B cell (primary cell): ENCODE measurements around the gene TTLL11. TPM values are rescaled to one million over a fixed set of nuclear protein-coding genes. Genes with fewer than 3 reads are reported as not detected.

Experiments
- ATAC-seq: fragments of 200-7000 bp; cut with Tn5 transposase; one replicate; pipeline ENCODE4 v1.10.0; 2021; ENCODE audit warnings: low read depth, mild to moderate bottlenecking, moderate number of reproducible peaks, moderate library complexity
- CTCF ChIA-PET: fragments of 350-600 bp; sonication (Branson Sonifier 250); formaldehyde crosslinking; loops from one replicate; lab custom pipeline; 2021; ENCODE audit warnings: antibody characterized with exemption, inconsistent platforms; lab: Charles Lee
- POLR2A ChIA-PET: fragments of 350-600 bp; sonication (Branson Sonifier 250); formaldehyde crosslinking; loops from one replicate; lab custom pipeline; 2021; ENCODE audit warnings: antibody characterized with exemption; lab: Charles Lee
- DNase-seq: peaks from one replicate; pipeline ENCODE4 v3.0.0; 2013
- H2AFZ ChIP-seq: 2 replicates; pipeline ENCODE4 v1.6.1; 2012; ENCODE audit warnings: mild to moderate bottlenecking, low read depth, low read length; ENCODE audit not compliant: insufficient read depth, poor library complexity, severe bottlenecking
- H3K27ac ChIP-seq, 2 donors: 1 replicate in 1 of 2; 2 replicates in 1 of 2; pipeline ENCODE4 v1.5.1; 2012 to 2013; ENCODE audit warnings: low read length in 2 of 2, mild to moderate bottlenecking in 2 of 2, moderate library complexity in 1 of 2
- H3K27me3 ChIP-seq, 4 experiments: fragments of 200-600 bp in 1 of 4; sonication (generic) in 1 of 4; replicated peaks in 1 of 4; 1 replicate in 2 of 4; 2 replicates in 2 of 4; pipeline versions ENCODE4 v1.6.1 to v1.7.0; 2013 to 2016; ENCODE audit warnings: low read length in 3 of 4, mild to moderate bottlenecking in 2 of 4, mixed read lengths in 1 of 4, moderate library complexity in 1 of 4; ENCODE audit not compliant: insufficient read depth in 4 of 4, control insufficient read depth in 3 of 4; ENCODE audit errors: control extremely low read depth in 1 of 4
- H3K36me3 ChIP-seq, 2 experiments: replicated peaks in 1 of 2; 1 replicate in 1 of 2; 2 replicates in 1 of 2; pipeline versions ENCODE4 v1.6.1 to v1.7.1; 2013; ENCODE audit warnings: low read length in 1 of 2; ENCODE audit not compliant: insufficient read depth in 2 of 2, control insufficient read depth in 1 of 2; ENCODE audit errors: control extremely low read depth in 1 of 2, extremely low read depth in 1 of 2
- H3K4me1 ChIP-seq, 2 donors: fragments of 200-600 bp in 1 of 2; sonication (generic) in 1 of 2; 1 replicate in 1 of 2; 2 replicates in 1 of 2; pipeline versions ENCODE4 v1.5.1 to v1.6.1; 2013 to 2017; ENCODE audit warnings: low read length in 2 of 2; ENCODE audit not compliant: control insufficient read depth in 2 of 2, insufficient read depth in 2 of 2
- H3K4me2 ChIP-seq: replicated peaks from 2 replicates; pipeline ENCODE3; 2012; ENCODE audit warnings: mild to moderate bottlenecking, low read depth, low read length; ENCODE audit not compliant: poor library complexity, severe bottlenecking
- H3K4me3 ChIP-seq, 5 experiments: fragments of 200-600 bp in 1 of 5; sonication (generic) in 1 of 5; 1 replicate in 3 of 5; 2 replicates in 2 of 5; pipeline versions ENCODE4 v1.5.1 to v1.7.0; 2011 to 2016; ENCODE audit warnings: low read length in 4 of 5, mild to moderate bottlenecking in 4 of 5, low read depth in 2 of 5, control low read depth in 1 of 5, moderate library complexity in 1 of 5; ENCODE audit not compliant: insufficient read depth in 1 of 5; ENCODE audit errors: control extremely low read depth in 1 of 5, extremely low read depth in 1 of 5
- H3K79me2 ChIP-seq: fragments of 200-600 bp; sonication (generic); one replicate; pipeline ENCODE4 v1.6.0; 2016; ENCODE audit warnings: low read length; ENCODE audit not compliant: control insufficient read depth, insufficient read depth
- H3K9ac ChIP-seq: fragments of 200-600 bp; sonication (generic); 2 replicates; pipeline ENCODE4 v1.6.1; 2017; ENCODE audit warnings: mild to moderate bottlenecking, low read length, moderate library complexity
- H3K9me3 ChIP-seq, 3 donors: one replicate each; pipeline versions ENCODE4 v1.6.1 to v1.7.1; 2013; ENCODE audit warnings: low read length in 2 of 3; ENCODE audit not compliant: control insufficient read depth in 2 of 3, insufficient read depth in 1 of 3; ENCODE audit errors: control extremely low read depth in 1 of 3
- H4K20me1 ChIP-seq: 2 replicates; pipeline ENCODE4 v1.6.0; 2012; ENCODE audit warnings: mild to moderate bottlenecking, low read length; ENCODE audit not compliant: insufficient read depth, control insufficient read depth, poor library complexity, severe bottlenecking
- H3K27ac Mint-ChIP-seq: one replicate; pipeline ENCODE4 v1.8.0; 2021; ENCODE audit warnings: mixed read lengths
- H3K27me3 Mint-ChIP-seq: one replicate; pipeline ENCODE4 v1.8.0; 2021; ENCODE audit warnings: mixed read lengths
- H3K4me1 Mint-ChIP-seq: one replicate; pipeline ENCODE4 v1.8.0; 2021; ENCODE audit warnings: mixed read lengths
- H3K4me3 Mint-ChIP-seq: one replicate; pipeline ENCODE4 v1.8.0; 2021; ENCODE audit warnings: mixed read lengths
- H3K9me3 Mint-ChIP-seq: one replicate; pipeline ENCODE4 v1.8.0; 2022; ENCODE audit warnings: mixed read lengths; ENCODE audit not compliant: insufficient read depth
- EZH2 ChIP-seq: IDR thresholded peaks from 2 replicates; pipeline ENCODE4 v1.6.1; 2012; ENCODE audit warnings: borderline replicate concordance, low read depth, mild to moderate bottlenecking, moderate library complexity, low read length; ENCODE audit not compliant: insufficient read depth, poor library complexity, severe bottlenecking
- WGBS: methylation state at CpG from one replicate; pipeline ENCODE4 v1.1.5; 2013; ENCODE audit warnings: missing lambda C conversion rate; ENCODE audit not compliant: insufficient coverage; 5-methylcytosine and 5-hydroxymethylcytosine counted together
- intact Hi-C: fragments of 100-400 bp; cut with micrococcal nuclease; formaldehyde crosslinking; loops from one replicate; pipeline ENCODE4 v1.10.0; 2022
- polyA plus RNA-seq: library from polyadenylated mRNA; depleted of rRNA; stranded (reverse); fragments of >200 nt; gene quantifications from 2 replicates; pipeline ENCODE4 v1.2.3, GENCODE V29; 2012
- total RNA-seq, 2 donors: library from RNA; stranded (reverse); fragments of 120-200 nt in 1 of 2; gene quantifications; 1 replicate in 1 of 2; 2 replicates in 1 of 2; pipeline versions ENCODE4 v1.2.3 to v1.2.4, GENCODE V29; 2013 to 2022
- TF ChIP-seq, protein P1 (sequence below): fragments of 200-600 bp; IDR thresholded peaks from one replicate; pipeline ENCODE4 v1.8.0; 2022; ENCODE audit warnings: antibody characterized with exemption, mild to moderate bottlenecking

TTLL11 gene
- total and polyA plus RNA-seq, 2 donors (not counting 1 experiment from before 2014, with no cell fraction given): 3.6 to 3.8 TPM

- H3K27me3 Mint-ChIP-seq: no peaks in the 10 kb centered on the region
- ATAC-seq (no peak), DNase-seq (no peak)
- POLR2A ChIA-PET: no interaction called here
- TF ChIP-seq, protein P1, sequence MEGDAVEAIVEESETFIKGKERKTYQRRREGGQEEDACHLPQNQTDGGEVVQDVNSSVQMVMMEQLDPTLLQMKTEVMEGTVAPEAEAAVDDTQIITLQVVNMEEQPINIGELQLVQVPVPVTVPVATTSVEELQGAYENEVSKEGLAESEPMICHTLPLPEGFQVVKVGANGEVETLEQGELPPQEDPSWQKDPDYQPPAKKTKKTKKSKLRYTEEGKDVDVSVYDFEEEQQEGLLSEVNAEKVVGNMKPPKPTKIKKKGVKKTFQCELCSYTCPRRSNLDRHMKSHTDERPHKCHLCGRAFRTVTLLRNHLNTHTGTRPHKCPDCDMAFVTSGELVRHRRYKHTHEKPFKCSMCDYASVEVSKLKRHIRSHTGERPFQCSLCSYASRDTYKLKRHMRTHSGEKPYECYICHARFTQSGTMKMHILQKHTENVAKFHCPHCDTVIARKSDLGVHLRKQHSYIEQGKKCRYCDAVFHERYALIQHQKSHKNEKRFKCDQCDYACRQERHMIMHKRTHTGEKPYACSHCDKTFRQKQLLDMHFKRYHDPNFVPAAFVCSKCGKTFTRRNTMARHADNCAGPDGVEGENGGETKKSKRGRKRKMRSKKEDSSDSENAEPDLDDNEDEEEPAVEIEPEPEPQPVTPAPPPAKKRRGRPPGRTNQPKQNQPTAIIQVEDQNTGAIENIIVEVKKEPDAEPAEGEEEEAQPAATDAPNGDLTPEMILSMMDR: no peak
- no peak for TF ChIP-seq EZH2
- no peak overlapping the region for H3K27ac ChIP-seq
- H3K79me2 ChIP-seq: peaks cover 4% of the 10 kb centered on the region
- no peaks in the 10 kb centered on the region for H3K4me1 Mint-ChIP-seq
- H3K4me3 ChIP-seq: no peak overlapping the region
- no peak overlapping the region for H3K27ac Mint-ChIP-seq
- H3K9me3 ChIP-seq: peaks cover 2 to 11% (median 5%) of the 10 kb centered on the region in 3 donors
- H3K4me2 ChIP-seq: no peak overlapping the region
- no peaks in the 10 kb centered on the region for H3K4me1 ChIP-seq
- no peak overlapping the region for H3K4me3 Mint-ChIP-seq
- H2AFZ ChIP-seq: no peak overlapping the region
- H3K27me3 ChIP-seq: no peaks in the 10 kb centered on the region
- CTCF ChIA-PET: no interaction called here
- WGBS: 90% methylated on average over 2 of the region's 2 CpGs
- H3K36me3 ChIP-seq: no peaks in the 10 kb centered on the region
- H4K20me1 ChIP-seq: no peaks in the 10 kb centered on the region
- peaks cover 10% of the 10 kb centered on the region for H3K9me3 Mint-ChIP-seq
- H3K9ac ChIP-seq: no peak overlapping the region
- intact Hi-C loops: no loop called here
Measured at GRCh38 chr9:122065923-122066629, 27.0 kb downstream of the TTLL11 start.

- H4K20me1 ChIP-seq: no peaks in the 10 kb centered on the region
- H3K9me3 ChIP-seq: no peaks in the 10 kb centered on the region
- H3K4me3 Mint-ChIP-seq: no peak overlapping the region
- no peak for DNase-seq
- POLR2A ChIA-PET: no interaction called here
- no peaks in the 10 kb centered on the region for H3K79me2 ChIP-seq
- 100% methylated on average over 1 of the region's 4 CpGs for WGBS
- peaks cover 3% of the 10 kb centered on the region for H3K4me1 Mint-ChIP-seq
- ATAC-seq: no peak
- H3K27me3 Mint-ChIP-seq: no peaks in the 10 kb centered on the region
- intact Hi-C loops: no loop called here
- H3K36me3 ChIP-seq: no peaks in the 10 kb centered on the region
- peaks cover 0 to 3% (median 0%) of the 10 kb centered on the region in 4 experiments for H3K27me3 ChIP-seq
- TF ChIP-seq, protein P1: no peak
- no peak for TF ChIP-seq EZH2
- CTCF ChIA-PET: interaction anchor here (0.6 kb wide), 1 partner anchor 87 kb away, joined by 4 read pairs; no protein-coding TSS in a partner anchor
- H3K4me2 ChIP-seq: no peak overlapping the region
- no peaks in the 10 kb centered on the region for H3K4me1 ChIP-seq
- H3K27ac ChIP-seq: no peak overlapping the region
- H3K27ac Mint-ChIP-seq: no peak overlapping the region
- H3K9me3 Mint-ChIP-seq: peaks cover 2% of the 10 kb centered on the region
- H2AFZ ChIP-seq: no peak overlapping the region
- H3K4me3 ChIP-seq: no peak overlapping the region
- H3K9ac ChIP-seq: no peak overlapping the region
Measured at GRCh38 chr9:122060481-122060880, 32.6 kb downstream of the TTLL11 start.
